HepG2 (cell line): ENCODE measurements around the gene DBN1. TPM values are rescaled to one million over a fixed set of nuclear protein-coding genes. Genes with fewer than 3 reads are reported as not detected.

Source experiments
- ATAC-seq: fragments of 200-7000 bp; cut with Tn5 transposase; 3 replicates; pipeline ENCODE4 v1.9.1; 2020; ENCODE audit warnings: mild to moderate bottlenecking, moderate library complexity
- BruUV-seq: library from RNA; stranded (reverse); fragments of 400-500 nt; replicated peaks from 2 replicates; lab custom pipeline; 2021; lab: Mats Ljungman, UMichigan
- CTCF ChIA-PET: fragments of 300-600 bp; formaldehyde crosslinking; extraction: SDS; loops from one replicate; lab custom pipeline; 2021; ENCODE audit warnings: low total read pairs, inconsistent platforms, low intra/inter-chr PET ratio; lab: Yijun Ruan, JAX
- POLR2A ChIA-PET: fragments of 350-600 bp; sonication (Branson Sonifier 250); formaldehyde crosslinking; loops from one replicate; lab custom pipeline; 2020; ENCODE audit warnings: antibody characterized with exemption, inconsistent platforms; lab: Yijun Ruan, JAX
- DNase-seq: peaks from one replicate; pipeline ENCODE4 v3.0.0-alpha.2; 2015; ENCODE audit warnings: low spot score
- FAIRE-seq: peaks from 3 replicates; lab custom pipeline; 2011; peaks lifted over from hg19 to GRCh38; lab: Jason Lieb, UNC
- H2AFZ ChIP-seq: one replicate; pipeline ENCODE4 v1.6.1; 2011; ENCODE audit warnings: low read length, inconsistent platforms
- H3K27ac ChIP-seq: fragments of 300-600 bp; 3 replicates; pipeline ENCODE4 v1.8.0; 2011; ENCODE audit warnings: mixed run types, mild to moderate bottlenecking, mixed read lengths, low read length, inconsistent platforms; ENCODE audit not compliant: insufficient read depth; ENCODE audit errors: extremely low read length
- H3K27me3 ChIP-seq, 2 experiments: fragments of 200-600 bp in 1 of 2; 2 replicates in 1 of 2; 3 replicates in 1 of 2; pipeline versions ENCODE4 v1.6.0 to v1.8.0; 2011; ENCODE audit warnings: low read length in 2 of 2, mild to moderate bottlenecking in 2 of 2, moderate library complexity in 2 of 2, inconsistent platforms in 1 of 2; ENCODE audit not compliant: insufficient read depth in 2 of 2, control insufficient read depth in 1 of 2
- H3K36me3 ChIP-seq, 2 experiments: fragments of 200-600 bp in 1 of 2; replicated peaks in 1 of 2; 2 replicates in 1 of 2; 3 replicates in 1 of 2; pipeline versions ENCODE4 v1.5.1 to v1.8.0; 2011; ENCODE audit warnings: low read length in 2 of 2, inconsistent platforms in 1 of 2; ENCODE audit not compliant: insufficient read depth in 2 of 2, control insufficient read depth in 1 of 2
- H3K4me1 ChIP-seq: 2 replicates; pipeline ENCODE4 v1.5.1; 2012; ENCODE audit warnings: low read length, inconsistent platforms; ENCODE audit not compliant: insufficient read depth
- H3K4me2 ChIP-seq: 2 replicates; pipeline ENCODE4 v1.6.0; 2011; ENCODE audit warnings: low read depth, low read length, inconsistent platforms
- H3K4me3 ChIP-seq, 3 experiments: fragments of 200-600 bp in 1 of 3; sonication (generic), shearing (Covaris generic) in 1 of 3; replicated peaks in 1 of 3; 2 replicates each; pipeline ENCODE4 v1.5.1; 2011 to 2016; ENCODE audit warnings: low read length in 3 of 3, inconsistent platforms in 2 of 3, low read depth in 2 of 3, mild to moderate bottlenecking in 2 of 3, control low read depth in 1 of 3, mixed read lengths in 1 of 3; ENCODE audit not compliant: insufficient read depth in 1 of 3
- H3K79me2 ChIP-seq: one replicate; pipeline ENCODE4 v1.6.1; 2011; ENCODE audit warnings: low read length, inconsistent platforms; ENCODE audit not compliant: insufficient read depth
- H3K9ac ChIP-seq: 2 replicates; pipeline ENCODE4 v1.6.0; 2011; ENCODE audit warnings: mild to moderate bottlenecking, low read depth, low read length, inconsistent platforms; ENCODE audit not compliant: insufficient read depth
- H3K9me3 ChIP-seq: 2 replicates; pipeline ENCODE4 v1.5.1; 2012; ENCODE audit warnings: mild to moderate bottlenecking, low read length
- H4K20me1 ChIP-seq: 2 replicates; pipeline ENCODE4 v1.6.0; 2011; ENCODE audit warnings: inconsistent platforms, mild to moderate bottlenecking, low read length, moderate library complexity; ENCODE audit not compliant: insufficient read depth
- ATF2 ChIP-seq: sonication (generic); formaldehyde crosslinking; IDR thresholded peaks from 2 replicates; pipeline ENCODE4 v1.4.0; 2020; ENCODE audit warnings: missing genetic modification reagents
- BCLAF1 ChIP-seq: fragments of 450-650 bp; IDR thresholded peaks from 2 replicates; pipeline ENCODE4 v1.6.1; 2017; ENCODE audit warnings: mild to moderate bottlenecking
- HINFP ChIP-seq: sonication (generic); formaldehyde crosslinking; IDR thresholded peaks from 2 replicates; pipeline ENCODE4 v1.4.0; 2020; ENCODE audit warnings: low read depth, mild to moderate bottlenecking, missing genetic modification reagents
- HOXA5 ChIP-seq: sonication (generic); formaldehyde crosslinking; IDR thresholded peaks from 2 replicates; pipeline ENCODE4 v1.4.0; 2020; ENCODE audit warnings: missing genetic modification reagents
- IRF1 ChIP-seq: sonication (generic); formaldehyde crosslinking; IDR thresholded peaks from 2 replicates; pipeline ENCODE4 v1.4.0; 2020; ENCODE audit warnings: low read depth, mild to moderate bottlenecking, missing genetic modification reagents
- KDM2A ChIP-seq: sonication (generic); formaldehyde crosslinking; IDR thresholded peaks from 2 replicates; pipeline ENCODE4 v1.4.0; 2020; ENCODE audit warnings: low read depth, missing genetic modification reagents, borderline replicate concordance
- KLF13 ChIP-seq: sonication (generic); formaldehyde crosslinking; IDR thresholded peaks from 2 replicates; pipeline ENCODE4 v1.4.0; 2020; ENCODE audit warnings: mild to moderate bottlenecking, missing genetic modification reagents
- MLLT10 ChIP-seq: sonication (generic); formaldehyde crosslinking; IDR thresholded peaks from 2 replicates; pipeline ENCODE4 v1.4.0; 2020; ENCODE audit warnings: missing genetic modification reagents
- RFX1 ChIP-seq: fragments of 450-650 bp; IDR thresholded peaks from 2 replicates; pipeline ENCODE4 v1.6.1; 2017
- SMAD3 ChIP-seq: sonication (generic); formaldehyde crosslinking; IDR thresholded peaks from 2 replicates; pipeline ENCODE4 v1.4.0; 2020; ENCODE audit warnings: missing genetic modification reagents
- THRA ChIP-seq: sonication (generic); formaldehyde crosslinking; IDR thresholded peaks from 2 replicates; pipeline ENCODE4 v1.4.0; 2020; ENCODE audit warnings: missing genetic modification reagents, borderline replicate concordance
- TSC22D2 ChIP-seq: sonication (generic); formaldehyde crosslinking; IDR thresholded peaks from 2 replicates; pipeline ENCODE4 v1.5.1; 2020; ENCODE audit warnings: missing genetic modification reagents, mild to moderate bottlenecking, borderline replicate concordance
- ZNF343 ChIP-seq: sonication (generic); formaldehyde crosslinking; IDR thresholded peaks from 2 replicates; pipeline ENCODE4 v1.4.0; 2020; ENCODE audit warnings: mild to moderate bottlenecking, missing genetic modification reagents
- ZNF430 ChIP-seq: sonication (generic); formaldehyde crosslinking; IDR thresholded peaks from 2 replicates; pipeline ENCODE4 v1.9.0; 2021; ENCODE audit warnings: mild to moderate bottlenecking, missing genetic modification reagents
- ZNF629 ChIP-seq: sonication (generic); formaldehyde crosslinking; conservative IDR thresholded peaks from 2 replicates; pipeline ENCODE4 v1.5.0; 2020; ENCODE audit warnings: missing genetic modification reagents
- ZNF879 ChIP-seq: sonication (generic); formaldehyde crosslinking; IDR thresholded peaks from 2 replicates; pipeline ENCODE4 v1.8.1; 2023; ENCODE audit warnings: missing genetic modification reagents
- WGBS: methylation state at CpG from one replicate; pipeline ENCODE4 v1.1.6; 2017; ENCODE audit warnings: low lambda C conversion rate; 5-methylcytosine and 5-hydroxymethylcytosine counted together
- in situ Hi-C: cut with HindIII; loops from 2 replicates; pipeline ENCODE4 v1.10.0; 2017; ENCODE audit warnings: low pct_unique_long_range_greater_than_20kb; ENCODE audit not compliant: extremely low pct_ligation_motif_present
- intact Hi-C: fragments of 100-400 bp; cut with micrococcal nuclease; formaldehyde crosslinking; loops from one replicate; pipeline ENCODE4 v1.10.0; 2022; ENCODE audit not compliant: unreplicated experiment
- polyA plus RNA-seq, 8 experiments: library from polyadenylated mRNA; depleted of rRNA in 3 of 8; stranded (reverse) in 7 of 8; unstranded in 1 of 8; fragments of >200 nt; fragmentation: Illumina TruSeq in 4 of 8; extraction: Trizol in 4 of 8; gene quantifications; 2 replicates each; pipeline versions ENCODE4 v1.2.1 to v1.2.3, GENCODE V29; 2011 to 2016; ENCODE audit warnings: low read depth in 4 of 8, missing spikeins in 1 of 8, mixed read lengths in 1 of 8; ENCODE audit not compliant: insufficient read depth in 1 of 8
- total RNA-seq, 5 experiments: library from RNA; depleted of rRNA; stranded (reverse); fragments of >200 nt; fragmentation: Illumina TruSeq; extraction: Trizol; gene quantifications; 2 replicates each; pipeline ENCODE4 v1.2.3, GENCODE V29; 2016; ENCODE audit warnings: low read depth in 1 of 5

DBN1 gene
- total and polyA plus RNA-seq, 2 of the 13 experiments (the other 11 are each of a cell fraction or from before 2014, with no cell fraction given): 27.0 to 37.3 TPM

- no peak for DNase-seq
- Histone ChIP-seq H3K4me2 (peak overlapping the region; percentile 99), H3K36me3 (peaks cover 0 to 3% of the 10 kb centered on the region in 2 experiments; a peak in 1 of 5 replicates), H3K27me3 (no peaks in the 10 kb centered on the region), H3K9me3 (no peaks in the 10 kb centered on the region), H3K4me1 (peaks cover 59% of the 10 kb centered on the region), H3K9ac (peak overlapping the region; percentile 82; the same call in 1 of the 2 replicates), H3K4me3 (peak overlapping the region in 1 of 3 experiments; percentile 80; a peak in 3 of 6 replicates), H2AFZ (no peak overlapping the region), H4K20me1 (peaks cover 2% of the 10 kb centered on the region; the same call in 1 of the 2 replicates), H3K27ac (peak overlapping the region; percentile 74), H3K79me2 (no peaks in the 10 kb centered on the region)
- 81% methylated on average over 6 of the region's 6 CpGs for WGBS
- no peak for ATAC-seq
- CTCF ChIA-PET: interaction anchor here (1.4 kb wide), 1 partner anchor 9 kb away, joined by 5 read pairs; no protein-coding TSS in a partner anchor
- no peak for FAIRE-seq
- intact Hi-C loops (loop anchor here (5.0 kb wide), 1 partner anchor 121 kb away; no protein-coding TSS in a partner anchor), in situ Hi-C loops (loop anchor here (5.0 kb wide), 1 partner anchor 136 kb away; the partner anchor contains the start of gene MXD3)
- no TSS peak for BruUV-seq
- POLR2A ChIA-PET: interaction anchor here (0.7 to 4.2 kb wide), 21 partner anchors 9 to 96 kb away, joined by 3 to 19 read pairs (median 4); partner anchors contain the start of genes F12, GRK6 and LMAN2
- no peak for TF ChIP-seq KDM2A (CRISPR knock-in tag)
- TF ChIP-seq IRF1 (CRISPR knock-in tag): no peak
- no peak for TF ChIP-seq ZNF343 (CRISPR knock-in tag)
- TF ChIP-seq ZNF879: no peak
- TF ChIP-seq ZNF430 (CRISPR knock-in tag): no peak
- no peak for TF ChIP-seq KLF13 (CRISPR knock-in tag)
- TF ChIP-seq ZNF629 (CRISPR knock-in tag): peak; percentile 83
- TF ChIP-seq MLLT10 (CRISPR knock-in tag): no peak
- TF ChIP-seq SMAD3 (CRISPR knock-in tag): no peak
- no peak for TF ChIP-seq BCLAF1
- no peak for TF ChIP-seq HOXA5 (CRISPR knock-in tag)
- no peak for TF ChIP-seq RFX1
- no peak for TF ChIP-seq ATF2 (CRISPR knock-in tag)
- TF ChIP-seq HINFP (CRISPR knock-in tag): no peak
- TF ChIP-seq THRA (CRISPR knock-in tag): no peak
- TF ChIP-seq TSC22D2 (CRISPR knock-in tag): no peak
Observed at GRCh38 chr5:177448244-177448950, 25.0 kb downstream of the DBN1 start.
